IMR-90 (cell line): ENCODE results near the gene PI4KA. TPM values are rescaled to one million over a fixed set of nuclear protein-coding genes. Genes with fewer than 3 reads are reported as not detected.

Experiments
- ATAC-seq: fragments of 200-7000 bp; cut with Tn5 transposase; 2 replicates; pipeline ENCODE4 v1.9.1; 2020; ENCODE audit warnings: low read depth, mild to moderate bottlenecking, moderate library complexity
- BruUV-seq: library from RNA; stranded (reverse); fragments of 400-500 nt; replicated peaks from 2 replicates; lab custom pipeline; 2021; lab: Mats Ljungman, UMichigan
- CTCF ChIA-PET: fragments of 300-600 bp; formaldehyde crosslinking; extraction: SDS; loops from one replicate; lab custom pipeline; 2021; ENCODE audit warnings: antibody characterized with exemption; lab: Yijun Ruan, JAX
- POLR2A ChIA-PET: fragments of 300-600 bp; sonication (Branson Sonifier 250); formaldehyde crosslinking; loops from one replicate; lab custom pipeline; 2022; ENCODE audit warnings: antibody characterized with exemption; ENCODE audit not compliant: unreplicated experiment; lab: Charles Lee
- DNase-seq: peaks from one replicate; pipeline ENCODE4 v3.0.0; 2013
- H2AFZ ChIP-seq: replicated peaks from 2 replicates; pipeline ENCODE3; 2013; ENCODE audit warnings: low read length, mild to moderate bottlenecking; ENCODE audit not compliant: poor library complexity
- H2AK5ac ChIP-seq: 2 replicates; pipeline ENCODE4 v1.6.1; 2013; ENCODE audit warnings: low read depth, low read length, inconsistent platforms
- H2AK9ac ChIP-seq: replicated peaks from 2 replicates; pipeline ENCODE3; 2013; ENCODE audit warnings: mild to moderate bottlenecking, low read depth, low read length, moderate library complexity; ENCODE audit not compliant: poor library complexity
- H2BK120ac ChIP-seq: 2 replicates; pipeline ENCODE4 v1.6.1; 2013; ENCODE audit warnings: low read depth, low read length, inconsistent platforms
- H2BK15ac ChIP-seq: 3 replicates; pipeline ENCODE4 v1.6.1; 2013; ENCODE audit warnings: low read depth, low read length, inconsistent platforms
- H2BK20ac ChIP-seq: 2 replicates; pipeline ENCODE4 v1.6.1; 2013; ENCODE audit warnings: low read depth, mild to moderate bottlenecking, inconsistent platforms, low read length, moderate library complexity
- H2BK5ac ChIP-seq: 2 replicates; pipeline ENCODE4 v1.6.1; 2013; ENCODE audit warnings: mild to moderate bottlenecking, low read depth, low read length, inconsistent platforms; ENCODE audit not compliant: poor library complexity, severe bottlenecking
- H3K14ac ChIP-seq: replicated peaks from 2 replicates; pipeline ENCODE4 v1.6.1; 2013; ENCODE audit warnings: low read depth, low read length, inconsistent platforms
- H3K18ac ChIP-seq: 2 replicates; pipeline ENCODE4 v1.6.1; 2013; ENCODE audit warnings: low read depth, low read length, control low read depth
- H3K23ac ChIP-seq: 2 replicates; pipeline ENCODE4 v1.6.1; 2013; ENCODE audit warnings: low read depth, low read length, inconsistent platforms
- H3K27ac ChIP-seq: 2 replicates; pipeline ENCODE4 v1.5.1; 2013; ENCODE audit warnings: mild to moderate bottlenecking, control low read depth, low read length; ENCODE audit not compliant: insufficient read depth
- H3K27me3 ChIP-seq: 2 replicates; pipeline ENCODE4 v1.6.1; 2013; ENCODE audit warnings: low read length; ENCODE audit not compliant: control insufficient read depth, insufficient read depth
- H3K36me3 ChIP-seq: 2 replicates; pipeline ENCODE4 v1.6.1; 2013; ENCODE audit warnings: low read length, mixed read lengths; ENCODE audit not compliant: control insufficient read depth, insufficient read depth
- H3K4ac ChIP-seq: 2 replicates; pipeline ENCODE4 v1.6.1; 2013; ENCODE audit warnings: low read depth, low read length, inconsistent platforms
- H3K4me1 ChIP-seq: 2 replicates; pipeline ENCODE4 v1.6.1; 2013; ENCODE audit warnings: low read length, mixed read lengths; ENCODE audit not compliant: control insufficient read depth, insufficient read depth
- H3K4me2 ChIP-seq: 2 replicates; pipeline ENCODE4 v1.6.1; 2013; ENCODE audit warnings: low read depth, mild to moderate bottlenecking, control low read depth, low read length, moderate library complexity
- H3K4me3 ChIP-seq: 2 replicates; pipeline ENCODE4 v1.5.1; 2013; ENCODE audit warnings: low read depth, mild to moderate bottlenecking, control low read depth, low read length, moderate library complexity; ENCODE audit not compliant: insufficient read depth
- H3K56ac ChIP-seq: 2 replicates; pipeline ENCODE4 v1.6.1; 2013; ENCODE audit warnings: low read length, inconsistent platforms; ENCODE audit not compliant: insufficient read depth; ENCODE audit errors: extremely low read depth
- H3K79me1 ChIP-seq, 2 experiments: 2 replicates each; pipeline ENCODE4 v1.6.1; 2013; ENCODE audit warnings: low read length in 2 of 2, inconsistent platforms in 1 of 2, low read depth in 1 of 2
- H3K9ac ChIP-seq: 2 replicates; pipeline ENCODE4 v1.6.1; 2013; ENCODE audit warnings: low read depth, low read length, control low read depth
- H3K9me1 ChIP-seq: 2 replicates; pipeline ENCODE4 v1.6.1; 2013; ENCODE audit warnings: low read length, inconsistent platforms; ENCODE audit not compliant: insufficient read depth
- H3K9me3 ChIP-seq: 2 replicates; pipeline ENCODE4 v1.6.1; 2013; ENCODE audit warnings: low read length; ENCODE audit not compliant: control insufficient read depth, insufficient read depth
- H4K20me1 ChIP-seq: 2 replicates; pipeline ENCODE4 v1.6.1; 2013; ENCODE audit warnings: low read length, inconsistent platforms; ENCODE audit not compliant: insufficient read depth
- H4K5ac ChIP-seq: 2 replicates; pipeline ENCODE4 v1.6.1; 2013; ENCODE audit warnings: mild to moderate bottlenecking, low read depth, low read length, control low read depth
- H4K8ac ChIP-seq, 2 experiments: 2 replicates each; pipeline ENCODE4 v1.6.1; 2013; ENCODE audit warnings: low read depth in 2 of 2, low read length in 2 of 2, control low read depth in 1 of 2, inconsistent platforms in 1 of 2
- H4K91ac ChIP-seq: 2 replicates; pipeline ENCODE4 v1.6.1; 2013; ENCODE audit warnings: low read depth, low read length, inconsistent platforms; ENCODE audit not compliant: insufficient read depth
- CEBPB ChIP-seq: IDR thresholded peaks from 2 replicates; pipeline ENCODE4 v1.6.1; 2012; ENCODE audit warnings: low read depth, low read length, improper control_type of control experiment
- CHD1 ChIP-seq: IDR thresholded peaks from 2 replicates; pipeline ENCODE4 v1.6.1; 2012; ENCODE audit warnings: low read depth, low read length, improper control_type of control experiment
- FOS ChIP-seq: fragments of 150-350 bp; IDR thresholded peaks from 2 replicates; pipeline ENCODE4 v1.6.1; 2016; ENCODE audit warnings: low read depth, low read length
- MAFK ChIP-seq: IDR thresholded peaks from 2 replicates; pipeline ENCODE4 v1.6.1; 2012; ENCODE audit warnings: low read depth, low read length, improper control_type of control experiment
- MAZ ChIP-seq: IDR thresholded peaks from 2 replicates; pipeline ENCODE4 v1.6.1; 2012; ENCODE audit warnings: low read depth, mild to moderate bottlenecking, low read length, improper control_type of control experiment, moderate library complexity, borderline replicate concordance
- MXI1 ChIP-seq: IDR thresholded peaks from 2 replicates; pipeline ENCODE4 v1.6.1; 2012; ENCODE audit warnings: low read depth, mild to moderate bottlenecking, low read length, moderate library complexity, borderline replicate concordance
- POLR2A ChIP-seq: IDR thresholded peaks from 2 replicates; pipeline ENCODE4 v1.6.1; 2012; ENCODE audit warnings: mild to moderate bottlenecking, low read depth, low read length
- RAD21 ChIP-seq: IDR thresholded peaks from 2 replicates; pipeline ENCODE4 v1.6.1; 2012; ENCODE audit warnings: low read length, improper control_type of control experiment
- RCOR1 ChIP-seq: IDR thresholded peaks from 2 replicates; pipeline ENCODE4 v1.6.1; 2012; ENCODE audit warnings: mild to moderate bottlenecking, low read length, improper control_type of control experiment; ENCODE audit not compliant: insufficient replicate concordance
- WGBS, 2 experiments: methylation state at CpG; one replicate each; pipeline versions ENCODE4 v1.1.5 to v1.1.7; 2013; ENCODE audit warnings: missing lambda C conversion rate in 2 of 2; ENCODE audit not compliant: insufficient read length in 1 of 2; ENCODE audit errors: extremely low coverage in 2 of 2; 5-methylcytosine and 5-hydroxymethylcytosine counted together
- dilution Hi-C: fragments of 300-500 bp; cut with HindIII; formaldehyde crosslinking; loops from one replicate; pipeline ENCODE4 v1.14.3; 2018; ENCODE audit warnings: low sequenced_read_pairs; ENCODE audit not compliant: unreplicated experiment
- in situ Hi-C: fragments of 300-500 bp; cut with MboI; formaldehyde crosslinking; loops from 3 replicates; pipeline ENCODE4 v1.14.3; 2019; ENCODE audit warnings: low sequenced_read_pairs, inconsistent platforms, mixed read lengths
- intact Hi-C: fragments of 100-400 bp; cut with micrococcal nuclease; formaldehyde crosslinking; loops from 2 replicates; pipeline ENCODE4 v1.10.0; 2022
- polyA plus RNA-seq, 3 experiments: library from polyadenylated mRNA; depleted of rRNA; stranded (reverse); fragments of >200 nt; gene quantifications; 2 replicates each; pipeline ENCODE4 v1.2.3, GENCODE V29; 2012; ENCODE audit warnings: low replicate concordance in 1 of 3
- total RNA-seq: library from RNA; depleted of rRNA; stranded (reverse); fragments of >200 nt; gene quantifications from 2 replicates; pipeline ENCODE4 v1.2.3, GENCODE V29; 2012
- TF ChIP-seq, protein P1 (sequence below): fragments of 150-350 bp; IDR thresholded peaks from 2 replicates; pipeline ENCODE4 v1.6.1; 2017; ENCODE audit warnings: mild to moderate bottlenecking, antibody characterized with exemption, low read length, low read depth
- TF ChIP-seq, protein P2 (sequence below): conservative IDR thresholded peaks from 2 replicates; pipeline ENCODE4 v1.5.1; 2012; ENCODE audit warnings: mild to moderate bottlenecking, low read depth, low read length, improper control_type of control experiment

PI4KA gene
- total and polyA plus RNA-seq, 2 of the 4 experiments (the other 2 are of a cell fraction): 16.8 to 35.5 TPM

DNA sequence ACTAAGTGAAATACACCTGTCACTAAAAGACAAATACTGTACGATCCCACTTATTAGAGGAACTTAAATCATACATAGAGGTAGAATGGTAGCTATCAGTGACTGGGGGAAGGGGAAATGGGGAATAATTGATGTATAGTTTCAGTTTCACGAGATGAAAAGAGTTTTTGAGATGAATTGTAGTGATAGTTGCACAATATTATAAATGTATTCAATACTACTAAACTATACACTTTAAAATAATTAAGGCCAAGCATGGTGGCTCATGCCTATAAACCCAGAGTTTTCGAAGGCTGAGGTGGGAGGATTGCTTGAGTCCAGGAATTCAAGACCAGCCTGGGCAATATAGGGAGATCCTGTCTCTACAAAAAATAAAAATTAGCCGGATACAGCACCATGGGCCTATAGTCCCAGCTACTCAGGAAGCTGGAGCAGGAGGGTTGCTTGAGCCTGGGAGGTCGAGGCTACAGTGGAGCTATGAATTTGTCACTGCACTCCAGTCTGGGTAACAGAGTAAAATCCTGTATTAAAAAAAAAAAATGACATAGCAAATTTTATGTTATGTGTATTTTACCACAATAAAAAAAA is 44.3 kb downstream of the PI4KA start:
- Histone ChIP-seq H2AFZ (no peak overlapping the region), H2BK120ac (no peak overlapping the region), H3K4me2 (no peak overlapping the region), H4K91ac (no peak overlapping the region), H2BK5ac (no peak overlapping the region), H3K9ac (no peak overlapping the region), H2AK5ac (no peak overlapping the region), H2BK15ac (no peak overlapping the region), H4K5ac (no peak overlapping the region), H3K9me3 (no peaks in the 10 kb centered on the region), H3K4me1 (no peaks in the 10 kb centered on the region), H2BK20ac (no peak overlapping the region), H3K79me1 (peaks cover 0 to 6% of the 10 kb centered on the region in 2 experiments; a peak in 1 of 4 replicates), H3K9me1 (peaks cover 5% of the 10 kb centered on the region; the same call in 1 of the 2 replicates), H4K20me1 (no peaks in the 10 kb centered on the region), H3K4ac (no peak overlapping the region), H3K36me3 (peaks cover 39% of the 10 kb centered on the region), H2AK9ac (no peak overlapping the region), H3K14ac (no peak overlapping the region), H3K23ac (no peak overlapping the region), H3K27me3 (no peaks in the 10 kb centered on the region), H3K4me3 (no peak overlapping the region), H3K18ac (no peak overlapping the region), H3K27ac (no peak overlapping the region), H3K56ac (no peak overlapping the region), H4K8ac (no peak overlapping the region)
- ATAC-seq: no peak
- in situ Hi-C loops (no loop called here), intact Hi-C loops (no loop called here), dilution Hi-C loops (no loop called here)
- ChIA-PET CTCF (interaction anchor here (1.8 kb wide), 1 partner anchor 30 kb away, joined by 5 read pairs; no protein-coding TSS in a partner anchor), POLR2A (no interaction called here)
- WGBS, 2 experiments: 100% methylated on average over 1 of the region's 5 CpGs; no CpG with 5 or more reads in 1 of the 2 experiments
- no TSS peak for BruUV-seq
- no peak for DNase-seq
- TF ChIP-seq, protein P1, sequence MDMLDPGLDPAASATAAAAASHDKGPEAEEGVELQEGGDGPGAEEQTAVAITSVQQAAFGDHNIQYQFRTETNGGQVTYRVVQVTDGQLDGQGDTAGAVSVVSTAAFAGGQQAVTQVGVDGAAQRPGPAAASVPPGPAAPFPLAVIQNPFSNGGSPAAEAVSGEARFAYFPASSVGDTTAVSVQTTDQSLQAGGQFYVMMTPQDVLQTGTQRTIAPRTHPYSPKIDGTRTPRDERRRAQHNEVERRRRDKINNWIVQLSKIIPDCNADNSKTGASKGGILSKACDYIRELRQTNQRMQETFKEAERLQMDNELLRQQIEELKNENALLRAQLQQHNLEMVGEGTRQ: no peak
- no peak for TF ChIP-seq RCOR1
- TF ChIP-seq CEBPB: no peak
- no peak for TF ChIP-seq MAFK
- TF ChIP-seq POLR2A: no peak
- TF ChIP-seq CHD1: no peak
- TF ChIP-seq RAD21: no peak
- TF ChIP-seq MAZ: no peak
- TF ChIP-seq, protein P2, sequence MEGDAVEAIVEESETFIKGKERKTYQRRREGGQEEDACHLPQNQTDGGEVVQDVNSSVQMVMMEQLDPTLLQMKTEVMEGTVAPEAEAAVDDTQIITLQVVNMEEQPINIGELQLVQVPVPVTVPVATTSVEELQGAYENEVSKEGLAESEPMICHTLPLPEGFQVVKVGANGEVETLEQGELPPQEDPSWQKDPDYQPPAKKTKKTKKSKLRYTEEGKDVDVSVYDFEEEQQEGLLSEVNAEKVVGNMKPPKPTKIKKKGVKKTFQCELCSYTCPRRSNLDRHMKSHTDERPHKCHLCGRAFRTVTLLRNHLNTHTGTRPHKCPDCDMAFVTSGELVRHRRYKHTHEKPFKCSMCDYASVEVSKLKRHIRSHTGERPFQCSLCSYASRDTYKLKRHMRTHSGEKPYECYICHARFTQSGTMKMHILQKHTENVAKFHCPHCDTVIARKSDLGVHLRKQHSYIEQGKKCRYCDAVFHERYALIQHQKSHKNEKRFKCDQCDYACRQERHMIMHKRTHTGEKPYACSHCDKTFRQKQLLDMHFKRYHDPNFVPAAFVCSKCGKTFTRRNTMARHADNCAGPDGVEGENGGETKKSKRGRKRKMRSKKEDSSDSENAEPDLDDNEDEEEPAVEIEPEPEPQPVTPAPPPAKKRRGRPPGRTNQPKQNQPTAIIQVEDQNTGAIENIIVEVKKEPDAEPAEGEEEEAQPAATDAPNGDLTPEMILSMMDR: no peak
- TF ChIP-seq MXI1: no peak
- no peak for TF ChIP-seq FOS
